ENCODE data around the gene PPP6R3. TPM values are rescaled to one million over a fixed set of nuclear protein-coding genes. Genes with fewer than 3 reads are reported as not detected.
A peak's percentile ranks its signal among the peaks of the same experiment; 100 is the strongest.

PPP6R3 gene
- total and polyA plus RNA-seq, 2 of the 13 experiments (the other 11 are each of a cell fraction or from before 2014, with no cell fraction given): 41.2 to 83.4 TPM

- TF ChIP-seq PAXIP1 (CRISPR knock-in tag; conservative IDR thresholded peaks at IDR 0.05): peak; percentile 40; the same call in 1 of the 2 replicates
- peak; percentile 98 for TF ChIP-seq ZEB1 (IDR thresholded peaks at IDR 0.05; ENCODE audit: insufficient replicate concordance, low read depth)
- peak; percentile 38; the same call in 1 of the 2 replicates for TF ChIP-seq ZBTB2 (CRISPR knock-in tag; IDR thresholded peaks at IDR 0.05; ENCODE audit: low read depth)
- TF ChIP-seq TFDP2 (CRISPR knock-in tag; IDR thresholded peaks at IDR 0.05): peak; percentile 36; the same call in 1 of the 2 replicates
- no peak for TF ChIP-seq ZNF749 (CRISPR knock-in tag; IDR thresholded peaks at IDR 0.05; ENCODE audit: borderline replicate concordance)
- TF ChIP-seq MZF1 (CRISPR knock-in tag; IDR thresholded peaks at IDR 0.05; ENCODE audit: borderline replicate concordance): 0 out of 2 replicates have a peak, but pooled peaks have one; percentile 28
- peak; percentile 46; the same call in 1 of the 2 replicates for TF ChIP-seq SALL2 (CRISPR knock-in tag; IDR thresholded peaks at IDR 0.05)
- TF ChIP-seq ZNF441 (CRISPR knock-in tag; IDR thresholded peaks at IDR 0.05; ENCODE audit: borderline replicate concordance): no peak; the same call in 1 of the 2 replicates
- TF ChIP-seq RELA (CRISPR knock-in tag; IDR thresholded peaks at IDR 0.05): peak; percentile 68; the same call in 1 of the 2 replicates
- 0 out of 2 replicates have a peak, but pooled peaks have one; percentile 29 for TF ChIP-seq NCOA1 (CRISPR knock-in tag; IDR thresholded peaks at IDR 0.05)
- 0 out of 2 replicates have a peak, but pooled peaks have one; percentile 73 for TF ChIP-seq ZNF614 (CRISPR knock-in tag; IDR thresholded peaks at IDR 0.05; ENCODE audit: borderline replicate concordance)
- TF ChIP-seq ZNF501 (CRISPR knock-in tag; IDR thresholded peaks at IDR 0.05): peak; percentile 51
- peak; percentile 99 for TF ChIP-seq RFXAP (CRISPR knock-in tag; IDR thresholded peaks at IDR 0.05; ENCODE audit: borderline replicate concordance)
- no peak; the same call in 1 of the 2 replicates for TF ChIP-seq ZFX (CRISPR knock-in tag; IDR thresholded peaks at IDR 0.05; ENCODE audit: low read depth)
- TF ChIP-seq ZNF687 (CRISPR knock-in tag; IDR thresholded peaks at IDR 0.05): peak; percentile 72
- 0 out of 2 replicates have a peak, but pooled peaks have one; percentile 35 for TF ChIP-seq ZNF567 (CRISPR knock-in tag; IDR thresholded peaks at IDR 0.05; ENCODE audit: borderline replicate concordance)
- TF ChIP-seq TBL1XR1 (IDR thresholded peaks at IDR 0.05; ENCODE audit: borderline replicate concordance, low read length, partially characterized antibody): peak; percentile 61
These were observed 439 bp upstream of the PPP6R3 start (continued) for GRCh38 chr11:68459886-68460740.
